Measurements from ENCODE around the gene PRSS38.

The PRSS38 gene

GRCh38 chr1:227789084-227790033, 26.1 kb upstream of the PRSS38 start:
- DNase-seq (ENCODE audit: low read depth): no peak
- no peak overlapping the region; the same call in 1 of the 2 replicates for H3K4me3 ChIP-seq (ENCODE audit: low read depth, low read length)
- TF ChIP-seq CTCF (IDR thresholded peaks at IDR 0.05; ENCODE audit: low read depth, low read length, missing control alignments): no peak

- H3K4me3 ChIP-seq (ENCODE audit: low read depth, low read length): no peak overlapping the region
- DNase-seq (ENCODE audit: low read depth): no peak
- no peak for TF ChIP-seq CTCF (IDR thresholded peaks at IDR 0.05; ENCODE audit: low read depth, low read length, missing control alignments)
These were observed 25.5 kb upstream of the PRSS38 start for GRCh38 chr1:227790034-227790400.

GRCh38 chr1:227790868-227791267, 24.6 kb upstream of the PRSS38 start:
- no peak overlapping the region for H3K4me3 ChIP-seq (ENCODE audit: low read depth, low read length)
- no peak for DNase-seq (ENCODE audit: low read depth)
- TF ChIP-seq CTCF (IDR thresholded peaks at IDR 0.05; ENCODE audit: low read depth, low read length, missing control alignments): no peak

- H3K4me3 ChIP-seq (ENCODE audit: low read depth, low read length): no peak overlapping the region
- no peak for DNase-seq (ENCODE audit: low read depth)
- TF ChIP-seq CTCF (IDR thresholded peaks at IDR 0.05; ENCODE audit: low read depth, low read length, missing control alignments): no peak
These were observed 23.9 kb upstream of the PRSS38 start for GRCh38 chr1:227791425-227792143.

GRCh38 chr1:227792216-227793078, 23.0 kb upstream of the PRSS38 start:
- peak; percentile 11 for TF ChIP-seq CTCF (IDR thresholded peaks at IDR 0.05; ENCODE audit: low read depth, low read length, missing control alignments)
- H3K4me3 ChIP-seq (ENCODE audit: low read depth, low read length): no peak overlapping the region
- DNase-seq (ENCODE audit: low read depth): no peak

- TF ChIP-seq CTCF (IDR thresholded peaks at IDR 0.05; ENCODE audit: low read depth, low read length, missing control alignments): no peak
These were observed 22.2 kb upstream of the PRSS38 start for GRCh38 chr1:227793079-227793947.

More at GRCh38 chr1:227793079-227793947, 22.2 kb upstream of the PRSS38 start:
- no peak overlapping the region for H3K4me3 ChIP-seq (ENCODE audit: low read depth, low read length)
- no peak for DNase-seq (ENCODE audit: low read depth)

Data from GM12864 (cell line).